Central memory CD8-positive, alpha-beta T cell (primary cell): ENCODE data around the gene BRI3.

Experiments used
- ATAC-seq: fragments of 150-1000 bp; cut with Tn5 transposase; replicated peaks from 2 replicates; pipeline ENCODE4 v1.10.0; 2022; ENCODE audit warnings: mild to moderate bottlenecking, moderate FRiP score, moderate number of reproducible peaks; ENCODE audit not compliant: poor library complexity, severe bottlenecking; ENCODE audit errors: extremely low read depth
- DNase-seq, 2 donors: peaks; one replicate each; pipeline ENCODE4 v3.0.0; 2021; ENCODE audit warnings: low spot score in 2 of 2
- H3K27ac Mint-ChIP-seq: one replicate; pipeline ENCODE4 v1.8.0; 2022; ENCODE audit warnings: low read depth, mild to moderate bottlenecking, moderate library complexity, mixed read lengths
- H3K27me3 Mint-ChIP-seq: one replicate; pipeline ENCODE4 v1.8.0; 2022; ENCODE audit warnings: mixed read lengths
- H3K36me3 Mint-ChIP-seq: one replicate; pipeline ENCODE4 v1.8.0; 2022; ENCODE audit warnings: mild to moderate bottlenecking, moderate library complexity, mixed read lengths; ENCODE audit not compliant: insufficient read depth
- H3K4me1 Mint-ChIP-seq: one replicate; pipeline ENCODE4 v1.8.0; 2022; ENCODE audit warnings: mixed read lengths
- H3K4me3 Mint-ChIP-seq: one replicate; pipeline ENCODE4 v1.8.0; 2022; ENCODE audit warnings: mild to moderate bottlenecking, moderate library complexity, mixed read lengths
- H3K9me3 Mint-ChIP-seq: one replicate; pipeline ENCODE4 v1.8.0; 2022; ENCODE audit warnings: mixed read lengths

Gene BRI3

DNA sequence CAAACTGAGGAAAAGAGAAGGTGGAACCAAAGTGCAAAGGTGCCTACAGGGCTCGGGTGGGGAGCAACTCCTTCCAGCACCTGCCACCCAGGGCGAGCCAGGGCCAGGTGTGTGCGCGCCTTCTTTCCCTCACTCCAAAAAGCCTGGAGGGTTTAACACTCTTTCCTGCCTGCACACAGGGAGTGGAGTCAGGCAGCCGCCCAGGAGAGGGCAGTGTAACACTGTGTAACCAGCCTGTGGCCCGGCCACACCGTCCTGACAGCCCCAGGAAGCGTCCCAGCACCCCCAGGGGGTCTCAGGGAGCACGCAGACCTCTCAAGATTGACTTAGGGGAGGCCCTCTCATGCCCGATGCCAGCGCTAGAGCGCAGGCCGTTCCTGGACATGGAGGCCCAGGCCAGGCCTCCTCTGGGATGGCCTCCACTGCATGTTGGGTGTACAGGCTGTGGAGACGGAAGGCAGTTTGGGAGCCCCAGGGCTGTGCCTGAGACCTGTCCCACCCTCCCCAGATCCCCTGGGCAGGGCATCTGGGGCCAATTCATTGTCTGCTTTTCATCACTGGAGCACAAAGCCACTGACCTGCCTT, 13.4 kb downstream of the BRI3 start:
- no peak for DNase-seq
- peaks cover 2% of the 10 kb centered on the region for H3K36me3 Mint-ChIP-seq
- no peaks in the 10 kb centered on the region for H3K9me3 Mint-ChIP-seq
- ATAC-seq = no peak
- H3K4me3 Mint-ChIP-seq = no peak overlapping the region
- H3K27ac Mint-ChIP-seq = no peak overlapping the region
- H3K27me3 Mint-ChIP-seq = no peaks in the 10 kb centered on the region
- no peaks in the 10 kb centered on the region for H3K4me1 Mint-ChIP-seq

DNA sequence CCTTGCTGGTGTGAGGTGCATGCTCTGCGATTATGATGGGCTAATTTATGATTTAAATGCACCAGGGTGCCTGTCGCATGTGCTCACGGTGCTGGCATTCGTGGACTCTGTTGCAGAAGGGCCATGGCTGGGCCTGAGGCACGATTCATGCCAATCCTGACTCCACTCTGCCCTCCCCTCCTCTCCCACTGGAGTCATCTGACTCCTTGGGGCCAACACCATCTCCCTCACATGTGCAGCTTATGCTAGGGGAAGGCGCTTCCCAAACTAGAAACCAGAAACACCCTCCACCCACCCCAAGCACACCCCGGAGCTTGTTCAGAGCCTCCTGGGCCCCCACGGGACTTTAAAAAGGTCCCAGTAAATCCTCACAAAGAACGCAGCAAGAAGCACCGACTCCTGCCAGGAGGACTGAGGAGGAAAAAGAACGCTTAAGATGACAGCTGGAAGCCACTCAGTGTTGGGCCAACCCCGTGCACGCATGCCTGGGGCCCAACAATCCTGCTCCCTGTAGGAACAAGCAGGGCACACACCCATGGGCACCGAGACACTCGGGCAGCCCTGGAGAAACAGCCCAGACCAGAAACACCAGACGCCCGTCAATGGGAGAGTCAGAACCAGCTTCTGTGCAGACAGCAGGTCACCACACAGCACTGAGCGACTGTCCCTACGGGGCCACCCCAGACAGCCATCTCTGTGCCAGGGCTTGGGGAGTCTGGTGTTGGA, 14.1 kb downstream of the BRI3 start:
- Mint-ChIP-seq H3K9me3 (no peaks in the 10 kb centered on the region), H3K36me3 (peaks cover 4% of the 10 kb centered on the region), H3K27me3 (no peaks in the 10 kb centered on the region), H3K4me1 (no peaks in the 10 kb centered on the region), H3K4me3 (no peak overlapping the region), H3K27ac (no peak overlapping the region)
- DNase-seq = no peak
- ATAC-seq = no peak

DNA sequence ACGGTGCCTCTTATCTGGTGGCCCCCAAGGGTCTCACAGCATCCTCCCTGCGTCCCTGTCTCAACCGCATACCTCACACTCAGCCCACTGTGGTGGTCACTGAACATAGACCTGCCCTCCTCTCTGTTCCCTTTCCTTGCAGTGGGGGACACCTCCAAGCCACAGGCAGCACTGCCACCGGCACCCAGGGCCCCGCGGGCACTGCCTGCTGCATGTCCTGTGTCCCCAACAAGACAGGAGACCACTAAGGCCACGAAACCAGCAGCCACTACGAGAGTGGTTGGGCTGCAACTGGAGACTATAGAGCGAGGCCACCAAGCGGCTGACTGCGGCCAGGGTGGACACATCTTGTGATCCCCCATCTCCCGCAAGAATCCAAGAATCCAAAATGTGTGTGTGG, 15.3 kb downstream of the BRI3 start:
- H3K27ac Mint-ChIP-seq = no peak overlapping the region
- ATAC-seq (no peak), DNase-seq (no peak)
- H3K9me3 Mint-ChIP-seq = no peaks in the 10 kb centered on the region
- no peaks in the 10 kb centered on the region for H3K27me3 Mint-ChIP-seq
- no peaks in the 10 kb centered on the region for H3K4me1 Mint-ChIP-seq
- peaks cover 6% of the 10 kb centered on the region for H3K36me3 Mint-ChIP-seq
- H3K4me3 Mint-ChIP-seq = no peak overlapping the region

DNA sequence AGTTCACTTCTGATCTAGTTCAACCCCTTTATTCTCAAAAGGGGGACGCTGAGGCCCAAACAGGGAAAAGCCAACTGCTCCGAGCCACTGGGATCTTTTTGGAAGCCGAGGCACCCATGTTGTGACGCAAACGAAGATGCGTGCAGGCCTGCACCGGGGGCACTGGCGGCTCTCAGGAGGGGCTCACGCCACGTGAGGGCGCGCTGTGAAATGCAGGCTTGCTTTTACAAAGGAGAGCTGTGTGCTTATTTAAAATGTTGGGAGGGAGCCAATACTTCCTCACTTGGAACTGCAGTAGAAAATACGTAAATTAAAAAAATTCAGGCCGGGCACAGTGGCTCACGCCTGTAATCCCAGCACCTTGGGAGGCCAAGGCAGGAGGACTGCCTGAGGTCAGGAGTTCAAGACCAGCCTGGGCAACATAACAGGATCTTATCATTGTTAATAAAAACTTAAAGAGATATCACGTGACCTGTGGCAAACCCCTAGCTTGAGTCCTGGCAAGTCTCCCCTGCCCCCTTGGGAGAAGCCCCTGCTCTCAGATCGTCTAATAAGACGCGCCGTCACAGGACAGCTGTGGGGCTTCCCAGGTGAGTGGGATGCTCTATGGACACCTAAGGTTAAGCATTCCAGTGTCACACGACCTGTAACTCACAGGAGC, 16.3 kb downstream of the BRI3 start:
- Mint-ChIP-seq H3K4me3 (no peak overlapping the region), H3K27me3 (no peaks in the 10 kb centered on the region), H3K9me3 (no peaks in the 10 kb centered on the region), H3K4me1 (no peaks in the 10 kb centered on the region), H3K27ac (no peak overlapping the region), H3K36me3 (peaks cover 6% of the 10 kb centered on the region)
- DNase-seq (no peak), ATAC-seq (no peak)

DNA sequence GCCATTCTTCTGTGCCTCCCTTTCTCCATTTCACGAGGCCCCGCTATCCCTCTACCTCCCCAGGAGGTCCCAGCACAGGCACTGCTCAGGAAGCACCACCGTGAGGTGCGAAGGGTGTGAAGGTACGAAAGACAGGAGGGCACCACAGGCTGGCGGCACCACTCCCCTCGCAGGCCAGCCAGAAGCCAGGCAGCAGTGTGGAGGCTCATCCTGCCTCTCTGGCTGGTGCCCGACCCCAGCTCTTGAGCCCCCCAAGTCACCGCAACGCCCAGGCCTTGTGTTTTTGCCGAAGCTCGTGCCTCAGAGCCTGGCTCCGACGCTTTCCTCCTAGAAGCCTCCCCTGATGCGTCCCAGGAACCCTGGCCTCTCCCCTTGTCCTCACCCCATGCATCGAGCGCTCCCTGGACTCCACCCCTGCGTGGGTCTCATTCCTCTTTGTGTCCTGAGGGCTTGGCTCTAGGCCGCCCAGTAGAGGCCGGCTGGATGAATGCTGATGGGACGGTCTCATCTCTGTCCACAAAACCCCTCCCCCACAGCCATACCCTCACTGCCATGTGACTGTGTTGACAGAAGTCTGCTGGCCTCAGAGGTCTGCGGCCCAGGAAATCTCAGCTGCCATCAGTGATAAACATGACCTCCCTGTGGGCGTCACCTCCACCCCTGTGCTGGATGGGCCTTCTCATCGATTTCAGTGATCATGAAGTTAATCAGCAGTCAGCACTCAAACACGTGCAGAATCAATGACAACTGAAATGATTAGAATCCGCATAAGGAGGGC, 19.3 kb downstream of the BRI3 start:
- H3K4me1 Mint-ChIP-seq = no peaks in the 10 kb centered on the region
- no peak for DNase-seq

DNA sequence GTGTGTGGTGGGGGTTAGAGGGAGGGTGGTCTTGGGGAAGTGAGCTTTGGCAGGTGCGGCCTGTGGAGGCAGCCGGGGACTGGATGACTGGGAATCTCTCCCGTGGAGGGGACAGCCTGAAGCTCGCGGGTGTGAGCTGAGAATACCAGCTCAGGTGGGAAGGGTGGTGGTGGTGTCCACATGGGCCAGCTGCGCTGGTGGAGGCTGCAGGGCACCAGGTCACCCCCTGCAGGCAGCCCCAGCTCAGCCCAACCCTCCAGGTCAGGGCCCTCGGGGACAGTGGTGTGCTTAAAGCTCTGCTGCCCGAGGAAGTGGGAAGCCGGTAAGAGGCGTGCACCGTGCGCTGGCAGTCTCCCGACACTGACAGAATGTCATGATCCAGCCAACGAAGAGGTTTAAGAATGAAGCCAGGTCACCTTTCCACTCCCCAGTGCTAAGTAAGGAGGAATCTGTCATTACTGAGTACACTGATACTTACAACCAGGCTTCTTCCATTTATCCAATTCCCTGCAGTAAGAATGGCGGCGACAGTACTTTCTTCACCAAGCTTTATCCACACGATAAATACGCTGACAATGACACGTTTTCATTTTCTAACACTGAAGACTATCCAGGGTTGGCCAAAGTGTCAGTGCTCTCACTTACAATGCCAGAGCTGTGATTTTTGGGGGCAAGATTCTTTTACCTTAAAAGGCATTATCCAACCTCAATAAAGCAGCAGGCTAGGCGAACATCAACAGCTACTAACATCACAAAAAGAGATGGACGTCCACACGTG, 20.4 kb downstream of the BRI3 start:
- H3K27ac Mint-ChIP-seq = no peak overlapping the region
- H3K27me3 Mint-ChIP-seq = no peaks in the 10 kb centered on the region
- H3K36me3 Mint-ChIP-seq = peaks cover 3% of the 10 kb centered on the region
- H3K9me3 Mint-ChIP-seq = no peaks in the 10 kb centered on the region
- no peak overlapping the region for H3K4me3 Mint-ChIP-seq
- no peaks in the 10 kb centered on the region for H3K4me1 Mint-ChIP-seq
- DNase-seq (no peak), ATAC-seq (no peak)

More for the DNA sequence above, 19.3 kb downstream of the BRI3 start:
- H3K36me3 Mint-ChIP-seq = peaks cover 3% of the 10 kb centered on the region
- H3K27ac Mint-ChIP-seq = no peak overlapping the region
- no peaks in the 10 kb centered on the region for H3K9me3 Mint-ChIP-seq
- H3K27me3 Mint-ChIP-seq = no peaks in the 10 kb centered on the region
- no peak for ATAC-seq
- no peak overlapping the region for H3K4me3 Mint-ChIP-seq

DNA sequence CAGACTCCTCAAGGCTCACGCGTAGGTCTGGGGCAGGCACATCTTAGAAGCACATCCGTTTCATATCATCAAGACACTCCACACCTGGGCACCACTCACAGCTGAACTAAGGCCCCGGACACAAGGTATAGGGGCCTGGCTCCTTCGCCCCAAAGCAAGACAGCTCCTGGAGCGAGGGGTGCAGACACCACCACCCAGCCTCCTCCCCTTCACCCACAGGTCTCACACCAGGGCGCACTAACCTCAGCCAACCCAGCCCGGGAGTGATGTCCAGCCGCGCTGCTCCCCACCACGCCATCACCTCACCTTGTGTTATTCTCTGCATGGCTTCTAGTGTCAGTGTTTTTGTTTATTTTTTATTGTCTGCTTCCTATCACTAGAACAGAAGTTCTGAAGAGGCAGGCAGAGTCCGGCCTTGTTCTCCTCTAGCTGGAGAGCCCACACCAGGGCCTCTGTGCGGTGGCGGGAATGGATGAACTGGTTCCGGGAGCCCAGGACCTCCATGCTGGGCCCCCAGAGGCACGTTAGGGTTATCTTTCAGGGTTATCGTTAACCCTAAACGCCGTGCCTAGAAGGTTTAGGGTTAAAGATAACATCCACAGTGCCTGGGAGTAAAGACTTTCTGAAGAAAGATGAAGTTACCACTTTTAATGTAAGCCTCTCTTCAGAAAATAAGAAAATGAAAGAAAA, 21.8 kb downstream of the BRI3 start:
- Mint-ChIP-seq H3K4me1 (no peaks in the 10 kb centered on the region), H3K36me3 (peaks cover 3% of the 10 kb centered on the region), H3K27me3 (no peaks in the 10 kb centered on the region), H3K4me3 (no peak overlapping the region), H3K27ac (no peak overlapping the region), H3K9me3 (no peaks in the 10 kb centered on the region)
- DNase-seq (no peak), ATAC-seq (no peak)

DNA sequence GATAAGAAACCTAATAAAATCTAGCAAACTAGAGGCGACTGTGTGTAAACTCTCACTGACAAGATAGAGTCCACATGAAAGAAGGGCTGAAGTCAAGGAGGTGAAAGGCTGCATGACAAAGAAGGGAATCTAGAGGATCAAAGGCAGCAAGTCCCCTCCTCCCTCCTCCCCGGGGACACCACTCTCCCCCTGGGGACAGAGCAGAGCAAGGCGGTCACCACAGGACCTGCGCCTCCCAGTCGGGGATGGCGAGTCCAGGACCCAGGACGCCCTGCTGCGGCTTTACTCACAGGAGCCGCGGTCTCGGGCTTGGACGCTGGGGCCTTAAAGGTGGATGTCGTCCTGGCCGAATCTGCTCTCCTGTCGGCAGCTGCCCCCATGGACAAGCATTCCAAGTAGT, 22.4 kb downstream of the BRI3 start:
- no peaks in the 10 kb centered on the region for H3K27me3 Mint-ChIP-seq
- H3K4me3 Mint-ChIP-seq = no peak overlapping the region

DNA sequence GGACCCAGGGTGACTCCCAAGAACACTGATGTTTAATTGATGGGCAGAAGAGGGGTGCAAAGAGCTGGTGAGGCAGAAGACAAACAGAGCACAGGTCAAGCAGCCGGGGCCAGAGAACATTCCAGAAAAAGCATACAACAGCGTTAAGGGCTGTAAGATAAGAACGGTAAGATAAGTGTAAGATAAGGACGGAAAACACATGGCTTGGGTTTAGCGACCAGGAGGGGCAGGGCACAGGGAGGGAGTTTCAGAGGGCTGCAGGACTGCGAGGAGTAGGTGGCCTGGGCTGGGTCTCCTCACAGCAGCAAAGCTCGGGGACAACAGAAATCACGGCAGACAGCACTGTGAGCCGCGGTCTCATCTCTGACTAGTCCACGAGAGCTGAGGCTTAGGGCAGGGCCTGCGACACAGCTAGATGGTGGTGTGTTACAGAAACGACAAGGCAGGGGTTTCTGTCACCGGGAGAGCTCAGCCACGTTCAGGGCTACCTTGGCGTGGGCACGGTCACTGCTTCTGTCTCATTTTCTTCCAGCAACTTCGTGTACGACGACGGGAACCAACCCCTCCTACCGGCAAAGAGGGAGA, 24.6 kb downstream of the BRI3 start:
- DNase-seq (no peak), ATAC-seq (no peak)
- no peak overlapping the region for H3K4me3 Mint-ChIP-seq
- no peaks in the 10 kb centered on the region for H3K36me3 Mint-ChIP-seq
- no peaks in the 10 kb centered on the region for H3K4me1 Mint-ChIP-seq
- no peaks in the 10 kb centered on the region for H3K9me3 Mint-ChIP-seq
- H3K27ac Mint-ChIP-seq = no peak overlapping the region
- H3K27me3 Mint-ChIP-seq = no peaks in the 10 kb centered on the region

More for the DNA sequence above, 22.4 kb downstream of the BRI3 start:
- no peak for ATAC-seq
- peaks cover 3% of the 10 kb centered on the region for H3K36me3 Mint-ChIP-seq
- H3K9me3 Mint-ChIP-seq = no peaks in the 10 kb centered on the region
- no peak for DNase-seq
- H3K27ac Mint-ChIP-seq = no peak overlapping the region
- no peaks in the 10 kb centered on the region for H3K4me1 Mint-ChIP-seq

DNA sequence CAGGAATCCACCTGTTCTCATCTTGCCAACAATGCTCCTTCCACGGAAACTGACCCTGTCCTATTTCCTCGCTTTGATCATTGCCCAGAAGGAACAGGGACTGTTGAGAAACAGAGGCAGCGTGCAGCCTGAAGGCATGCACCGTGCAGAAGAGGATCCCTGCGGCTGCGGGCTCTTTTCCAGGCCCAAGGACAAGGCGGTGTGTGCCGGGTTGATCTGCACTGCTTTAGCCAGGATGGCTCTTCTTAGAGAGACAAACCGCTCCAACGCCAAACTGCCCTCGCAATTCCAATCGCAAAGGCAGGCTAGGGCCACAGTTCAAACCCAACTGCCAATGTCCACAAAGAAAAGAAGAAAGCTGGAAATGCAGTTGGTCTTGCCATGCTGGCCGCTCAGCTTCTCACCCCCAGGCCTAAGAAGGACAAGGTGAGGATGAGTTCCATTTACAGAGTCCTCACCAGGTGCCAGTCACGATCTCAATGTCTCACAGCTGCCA, 26.5 kb downstream of the BRI3 start:
- no peaks in the 10 kb centered on the region for H3K36me3 Mint-ChIP-seq
- no peak overlapping the region for H3K4me3 Mint-ChIP-seq
- no peak for ATAC-seq
- H3K4me1 Mint-ChIP-seq = no peaks in the 10 kb centered on the region
- no peaks in the 10 kb centered on the region for H3K9me3 Mint-ChIP-seq
- no peaks in the 10 kb centered on the region for H3K27me3 Mint-ChIP-seq
- DNase-seq = no peak
- H3K27ac Mint-ChIP-seq = no peak overlapping the region

DNA sequence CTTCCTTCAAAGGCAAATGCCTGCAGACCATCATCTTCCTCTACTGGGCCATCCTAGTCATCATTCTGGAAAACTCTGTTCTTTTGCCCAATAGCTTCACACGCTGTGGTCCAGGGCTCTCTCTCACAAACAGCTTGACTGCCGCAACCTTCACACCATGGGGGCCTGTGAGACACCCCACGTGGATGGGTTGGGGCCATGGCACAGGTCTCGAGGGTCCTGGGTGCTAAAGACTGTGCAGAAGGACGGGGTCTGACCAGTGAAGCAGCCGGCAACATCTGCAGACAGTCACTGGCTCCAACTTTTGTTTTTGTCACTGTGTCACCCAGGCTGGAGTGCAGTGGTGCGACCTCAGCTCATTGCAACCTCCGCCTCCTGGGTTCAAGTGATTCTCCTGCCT, 28.1 kb downstream of the BRI3 start:
- ATAC-seq (no peak), DNase-seq (no peak)
- no peak overlapping the region for H3K4me3 Mint-ChIP-seq
- no peaks in the 10 kb centered on the region for H3K36me3 Mint-ChIP-seq
- H3K27me3 Mint-ChIP-seq = no peaks in the 10 kb centered on the region
- no peaks in the 10 kb centered on the region for H3K4me1 Mint-ChIP-seq
- H3K9me3 Mint-ChIP-seq = no peaks in the 10 kb centered on the region
- no peak overlapping the region for H3K27ac Mint-ChIP-seq
